T47D (cell line): ENCODE results near the gene HIRA.
"Not testable (repeated sequence)": the region's sequence is repeated elsewhere in the genome, so short reads cannot be mapped to it uniquely, and the experiment has no call there.

Experiments used
- DNase-seq, 2 experiments: peaks; one replicate each; pipeline versions ENCODE4 v3.0.0 to v3.0.0-alpha.2; 2011 to 2012; ENCODE audit warnings: low read depth in 1 of 2, low spot score in 1 of 2
- JUND ChIP-seq: IDR thresholded peaks from 2 replicates; pipeline ENCODE4 v1.6.1; 2012; ENCODE audit warnings: low read depth
- in situ Hi-C: cut with HindIII; loops from 2 replicates; pipeline ENCODE4 v1.10.0; 2016; ENCODE audit warnings: low sequenced_read_pairs, low pct_unique_long_range_greater_than_20kb

HIRA gene

DNA sequence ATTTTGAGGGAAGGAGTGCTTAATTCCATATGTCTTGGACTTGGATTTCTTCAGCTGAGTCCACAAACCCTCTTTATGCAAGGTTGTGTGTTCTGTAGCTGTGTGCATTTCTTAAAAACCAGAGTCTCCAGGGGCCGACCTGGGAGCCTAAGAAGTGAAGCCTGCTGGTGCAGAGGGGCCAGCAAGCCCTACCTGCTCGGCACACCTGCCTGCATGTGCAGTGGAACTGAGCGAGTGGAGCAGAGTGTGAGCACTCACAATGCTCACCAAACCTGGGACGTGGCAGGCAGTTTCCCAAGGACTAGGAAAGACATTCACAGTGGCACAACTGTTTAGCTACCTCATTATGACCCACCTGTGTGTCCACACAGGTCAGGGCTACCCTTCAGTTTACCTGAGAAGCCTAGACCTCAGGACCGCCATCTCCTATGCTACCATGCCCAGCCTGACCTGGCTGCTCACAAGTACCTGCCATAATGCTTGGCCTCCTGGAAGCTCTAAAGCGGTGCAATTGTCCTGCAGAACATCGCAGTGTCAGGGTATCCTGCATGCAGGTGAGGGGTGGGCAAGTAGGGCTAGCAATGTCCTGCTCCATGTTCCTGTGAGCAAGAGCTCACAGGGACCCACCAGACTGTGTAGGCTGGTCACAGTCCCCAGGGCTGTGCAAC is 12.1 kb upstream of the HIRA start:
- in situ Hi-C loops: no loop called here
- no peak for DNase-seq
- TF ChIP-seq JUND: no peak

GRCh38 chr22:19442166-19442565 is 10.6 kb upstream of the HIRA start:
- in situ Hi-C loops: no loop called here
- DNase-seq: no peak
- no peak for TF ChIP-seq JUND

GRCh38 chr22:19440411-19441195 is 9.1 kb upstream of the HIRA start:
- TF ChIP-seq JUND: no peak
- in situ Hi-C loops: no loop called here
- no peak for DNase-seq

DNA sequence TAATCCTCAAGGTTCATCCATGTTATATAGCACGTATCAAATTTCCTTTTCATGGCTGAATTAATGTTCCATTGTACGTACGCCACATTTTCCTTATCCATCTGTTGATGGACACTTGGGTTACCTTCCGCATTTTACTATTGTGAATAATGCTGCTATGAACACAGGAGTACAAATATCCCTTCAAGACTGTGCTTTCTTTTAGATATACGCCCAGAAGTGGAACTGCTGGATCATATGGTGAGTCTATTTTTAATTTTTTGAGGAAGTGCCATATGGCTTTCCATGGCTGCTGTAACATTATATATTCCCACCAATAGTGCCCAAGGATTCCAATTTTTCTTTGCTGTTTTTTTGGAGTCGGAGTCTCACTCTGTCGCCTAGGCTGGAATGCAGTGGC is 6.8 kb upstream of the HIRA start:
- DNase-seq: no peak
- in situ Hi-C loops: no loop called here
- no peak for TF ChIP-seq JUND

DNA sequence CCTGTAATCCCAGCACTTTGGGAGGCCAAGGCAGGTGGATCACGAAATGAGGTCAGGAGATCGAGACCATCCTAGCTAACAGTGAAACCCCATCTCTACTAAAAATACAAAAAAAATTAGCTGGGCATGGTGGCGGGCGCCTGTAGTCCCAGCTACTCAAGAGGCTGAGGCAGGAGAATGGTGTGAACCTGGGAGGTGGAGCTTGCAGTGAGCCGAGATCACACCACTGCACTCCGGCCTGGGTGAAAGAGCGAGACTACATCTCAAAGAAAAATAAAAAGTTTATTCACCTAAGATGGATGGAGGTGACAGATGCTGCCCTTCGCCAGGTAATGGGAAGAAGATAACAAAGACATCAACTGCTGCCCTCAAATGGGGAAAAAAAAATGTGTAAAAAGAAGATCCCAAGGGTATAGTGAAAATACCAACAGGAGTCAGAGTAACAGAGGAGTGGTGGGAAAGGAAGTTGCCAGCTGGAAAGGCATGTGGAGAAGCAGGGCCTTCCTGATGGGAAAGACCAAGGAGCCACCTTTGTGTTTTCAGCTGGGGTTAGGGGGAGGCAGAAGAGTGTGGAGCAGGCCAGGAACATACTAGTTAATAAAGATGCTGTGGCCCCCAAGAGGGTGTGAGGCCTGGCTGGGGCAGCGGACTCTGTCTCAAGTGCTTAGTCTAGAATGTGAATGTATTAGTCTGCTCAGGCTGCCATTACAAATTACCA is 5.1 kb upstream of the HIRA start:
- DNase-seq, in situ Hi-C loops: not testable (repeated sequence)

- no peak for DNase-seq
- TF ChIP-seq JUND: no peak
- in situ Hi-C loops: no loop called here
Measured at GRCh38 chr22:19434829-19435580, 3.5 kb upstream of the HIRA start.

DNA sequence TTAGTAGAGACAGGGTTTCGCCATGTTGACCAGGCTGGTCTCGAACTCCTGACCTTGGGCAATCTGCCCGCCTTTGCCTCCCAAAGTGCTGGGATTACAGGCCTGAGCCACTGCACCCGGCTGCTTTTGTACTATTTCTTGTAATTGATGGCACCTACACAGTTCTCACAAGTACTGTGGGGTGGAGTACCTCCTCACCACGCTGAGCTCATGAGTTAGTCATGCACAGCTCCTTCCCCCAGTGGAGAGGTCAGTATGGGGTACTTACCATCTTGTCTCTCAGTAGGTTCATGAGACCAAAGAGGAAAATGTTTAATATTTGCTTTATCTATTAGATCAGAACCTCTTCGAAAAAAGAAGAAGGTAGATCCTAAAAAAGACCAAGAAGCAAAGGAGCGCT is 2.9 kb upstream of the HIRA start:
- TF ChIP-seq JUND: no peak
- DNase-seq: no peak
- in situ Hi-C loops: no loop called here

- in situ Hi-C loops: no loop called here
- no peak for TF ChIP-seq JUND
- peak; percentile 86 to 93 for DNase-seq
Measured at GRCh38 chr22:19432133-19432851, 759 bp upstream of the HIRA start, which contains the start of gene MRPL40. MRPL40 (plus strand) TSS chr22:19432545; CDS start chr22:19432555, 10 bp downstream.

GRCh38 chr22:19430890-19431541 is 517 bp downstream of the HIRA start:
- in situ Hi-C loops: no loop called here
- peak in 1 of 2 experiments; percentile 23 for DNase-seq
- no peak for TF ChIP-seq JUND

DNA sequence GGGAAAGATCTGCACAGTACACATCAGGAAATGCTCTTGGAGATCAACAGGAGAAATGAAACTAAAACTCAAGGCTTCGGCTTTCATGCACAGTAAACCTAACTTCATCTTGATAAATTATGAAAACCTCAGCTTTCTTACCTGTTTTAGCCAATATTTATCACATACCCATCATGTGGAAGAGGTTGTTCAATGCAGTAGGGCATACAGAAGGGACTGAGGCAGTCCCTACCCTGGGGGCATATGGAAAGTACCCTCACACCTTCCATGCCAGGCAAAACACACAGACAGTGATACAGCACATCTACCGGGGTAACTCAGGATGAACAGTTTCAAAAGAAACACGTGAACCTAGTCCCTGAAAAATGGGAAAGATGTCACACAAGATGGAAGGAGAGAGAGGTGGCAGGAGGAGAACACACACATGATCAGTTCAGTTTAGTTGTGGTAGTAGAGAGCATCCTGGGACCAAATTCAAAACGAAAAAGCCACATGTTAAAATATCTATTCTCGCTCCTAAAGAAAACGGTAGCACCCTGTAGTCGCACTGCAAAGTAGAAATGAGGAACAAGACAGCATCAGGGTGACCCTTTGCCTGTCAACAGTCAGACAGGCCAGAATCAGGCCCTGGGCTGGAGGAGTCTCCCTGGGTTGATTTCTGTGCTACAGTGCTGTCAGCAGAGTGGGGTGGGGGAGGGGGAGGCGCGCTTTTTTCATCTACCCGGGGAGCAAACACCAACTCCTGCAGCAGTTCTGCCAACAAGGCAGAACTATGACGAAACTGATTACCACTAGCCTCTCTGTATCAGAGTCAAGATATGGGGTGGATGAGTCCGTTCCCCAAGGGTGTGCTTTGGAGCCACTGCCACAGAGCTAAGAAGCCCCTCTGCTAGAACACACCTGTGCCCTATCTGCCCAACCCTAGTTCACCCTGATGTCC is 1.3 kb downstream of the HIRA start:
- no peak for DNase-seq
- in situ Hi-C loops: no loop called here
- TF ChIP-seq JUND: no peak

DNA sequence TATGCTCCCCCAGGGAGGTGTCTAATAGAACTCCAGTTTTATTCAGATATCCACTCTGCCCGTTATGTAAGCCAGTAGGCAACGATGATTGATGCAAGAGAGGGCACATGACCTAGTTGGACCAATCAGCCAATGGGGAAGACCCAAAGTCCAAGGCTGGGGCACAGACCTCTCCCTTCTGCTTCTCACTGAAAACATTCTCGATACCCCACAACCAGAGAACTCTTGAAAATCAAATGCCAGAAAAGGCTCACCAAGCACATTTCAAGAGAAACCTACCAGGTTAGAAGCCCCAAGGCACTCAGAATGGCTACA is 7.4 kb downstream of the HIRA start:
- in situ Hi-C loops: no loop called here
- no peak for DNase-seq
- TF ChIP-seq JUND: no peak
